Endothelial cell of umbilical vein (primary cell): ENCODE measurements around the gene HIP1R.
"Not testable (repeated sequence)": the region's sequence is repeated elsewhere in the genome, so short reads cannot be mapped to it uniquely, and the experiment has no call there.

ENCODE experiments used
- POLR2A ChIP-seq: IDR thresholded peaks from 2 replicates; pipeline ENCODE4 v1.6.1; 2012; ENCODE audit warnings: low read depth, mild to moderate bottlenecking, control low read depth, low read length
- TF ChIP-seq, protein P1 (sequence below), 2 donors: IDR thresholded peaks; 1 replicate in 1 of 2; 2 replicates in 1 of 2; pipeline ENCODE4 v1.5.1; 2011; ENCODE audit warnings: low read length in 2 of 2, mild to moderate bottlenecking in 2 of 2, moderate library complexity in 2 of 2, control low read depth in 1 of 2, inconsistent platforms in 1 of 2, low read depth in 1 of 2; ENCODE audit not compliant: insufficient read depth in 1 of 2; ENCODE audit errors: extremely low read depth in 1 of 2
- TF ChIP-seq, protein P2 (sequence below): IDR thresholded peaks from 2 replicates; pipeline ENCODE4 v1.6.1; 2011; ENCODE audit not compliant: insufficient read depth, insufficient read length

DNA sequence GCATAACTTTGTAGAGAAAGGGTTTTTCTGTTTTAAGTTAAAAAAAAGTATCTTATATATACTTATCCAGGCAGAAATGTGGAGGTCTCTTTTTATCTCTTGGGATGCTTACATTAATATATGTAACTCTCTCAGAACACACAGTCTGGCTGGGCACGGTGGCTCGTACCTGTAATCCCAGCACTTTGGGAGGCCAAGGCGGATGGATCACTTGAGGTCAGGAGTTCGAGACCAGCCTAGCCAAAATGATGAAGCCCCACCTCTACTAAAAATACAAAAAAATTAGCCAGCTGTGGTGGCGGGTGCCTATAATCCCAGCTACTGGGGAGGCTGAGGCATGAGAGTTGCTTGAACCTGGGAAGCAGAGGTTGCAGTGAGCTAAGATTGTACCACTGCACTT is 41.0 kb downstream of the HIP1R start:
- not testable (repeated sequence) for TF ChIP-seq POLR2A
- TF ChIP-seq, protein P1, sequence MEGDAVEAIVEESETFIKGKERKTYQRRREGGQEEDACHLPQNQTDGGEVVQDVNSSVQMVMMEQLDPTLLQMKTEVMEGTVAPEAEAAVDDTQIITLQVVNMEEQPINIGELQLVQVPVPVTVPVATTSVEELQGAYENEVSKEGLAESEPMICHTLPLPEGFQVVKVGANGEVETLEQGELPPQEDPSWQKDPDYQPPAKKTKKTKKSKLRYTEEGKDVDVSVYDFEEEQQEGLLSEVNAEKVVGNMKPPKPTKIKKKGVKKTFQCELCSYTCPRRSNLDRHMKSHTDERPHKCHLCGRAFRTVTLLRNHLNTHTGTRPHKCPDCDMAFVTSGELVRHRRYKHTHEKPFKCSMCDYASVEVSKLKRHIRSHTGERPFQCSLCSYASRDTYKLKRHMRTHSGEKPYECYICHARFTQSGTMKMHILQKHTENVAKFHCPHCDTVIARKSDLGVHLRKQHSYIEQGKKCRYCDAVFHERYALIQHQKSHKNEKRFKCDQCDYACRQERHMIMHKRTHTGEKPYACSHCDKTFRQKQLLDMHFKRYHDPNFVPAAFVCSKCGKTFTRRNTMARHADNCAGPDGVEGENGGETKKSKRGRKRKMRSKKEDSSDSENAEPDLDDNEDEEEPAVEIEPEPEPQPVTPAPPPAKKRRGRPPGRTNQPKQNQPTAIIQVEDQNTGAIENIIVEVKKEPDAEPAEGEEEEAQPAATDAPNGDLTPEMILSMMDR (IDR thresholded peaks at IDR 0.05; ENCODE audit: extremely low read depth in 1 of 2, insufficient read depth in 1 of 2, low read depth in 1 of 2, low read length in 2 of 2) = not testable (repeated sequence)
- TF ChIP-seq, protein P2, sequence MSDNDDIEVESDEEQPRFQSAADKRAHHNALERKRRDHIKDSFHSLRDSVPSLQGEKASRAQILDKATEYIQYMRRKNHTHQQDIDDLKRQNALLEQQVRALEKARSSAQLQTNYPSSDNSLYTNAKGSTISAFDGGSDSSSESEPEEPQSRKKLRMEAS = not testable (repeated sequence)
